ENCODE data around the gene MSH5.
A peak's percentile ranks its signal among the peaks of the same experiment; 100 is the strongest.

DNA sequence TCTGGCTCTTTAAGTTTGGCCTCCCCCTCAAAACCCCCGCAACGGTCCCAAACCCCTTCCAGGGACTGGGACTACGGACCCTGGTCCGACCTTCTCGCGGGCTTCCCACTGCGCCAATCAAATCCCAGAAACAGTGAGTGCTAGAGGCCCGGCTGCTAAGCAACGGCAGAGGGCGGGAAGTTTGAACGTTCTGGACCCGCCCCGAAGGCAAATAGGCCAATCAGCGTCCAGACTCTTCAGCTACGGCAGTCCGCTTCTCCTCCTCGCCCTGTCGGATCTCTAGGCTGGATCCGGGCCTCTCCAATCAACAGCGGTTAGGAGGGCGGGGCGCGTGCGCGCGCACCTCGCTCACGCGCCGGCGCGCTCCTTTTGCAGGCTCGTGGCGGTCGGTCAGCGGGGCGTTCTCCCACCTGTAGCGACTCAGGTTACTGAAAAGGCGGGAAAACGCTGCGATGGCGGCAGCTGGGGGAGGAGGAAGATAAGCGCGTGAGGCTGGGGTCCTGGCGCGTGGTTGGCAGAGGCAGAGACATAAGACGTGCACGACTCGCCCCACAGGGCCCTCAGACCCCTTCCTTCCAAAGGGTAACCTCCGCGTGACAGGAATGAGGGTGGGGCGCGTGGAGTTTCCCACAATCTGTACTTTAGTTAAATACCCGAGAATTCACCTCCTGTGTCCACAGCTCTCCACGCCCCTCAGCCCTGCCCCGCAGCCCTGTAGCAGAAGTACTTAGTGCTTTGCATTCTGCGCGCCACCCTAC is at the start of gene MSH5:
- peak; percentile 72 for TF ChIP-seq POLR2A (IDR thresholded peaks at IDR 0.05; ENCODE audit: extremely low read depth, insufficient read length)
- TF ChIP-seq, protein P1, sequence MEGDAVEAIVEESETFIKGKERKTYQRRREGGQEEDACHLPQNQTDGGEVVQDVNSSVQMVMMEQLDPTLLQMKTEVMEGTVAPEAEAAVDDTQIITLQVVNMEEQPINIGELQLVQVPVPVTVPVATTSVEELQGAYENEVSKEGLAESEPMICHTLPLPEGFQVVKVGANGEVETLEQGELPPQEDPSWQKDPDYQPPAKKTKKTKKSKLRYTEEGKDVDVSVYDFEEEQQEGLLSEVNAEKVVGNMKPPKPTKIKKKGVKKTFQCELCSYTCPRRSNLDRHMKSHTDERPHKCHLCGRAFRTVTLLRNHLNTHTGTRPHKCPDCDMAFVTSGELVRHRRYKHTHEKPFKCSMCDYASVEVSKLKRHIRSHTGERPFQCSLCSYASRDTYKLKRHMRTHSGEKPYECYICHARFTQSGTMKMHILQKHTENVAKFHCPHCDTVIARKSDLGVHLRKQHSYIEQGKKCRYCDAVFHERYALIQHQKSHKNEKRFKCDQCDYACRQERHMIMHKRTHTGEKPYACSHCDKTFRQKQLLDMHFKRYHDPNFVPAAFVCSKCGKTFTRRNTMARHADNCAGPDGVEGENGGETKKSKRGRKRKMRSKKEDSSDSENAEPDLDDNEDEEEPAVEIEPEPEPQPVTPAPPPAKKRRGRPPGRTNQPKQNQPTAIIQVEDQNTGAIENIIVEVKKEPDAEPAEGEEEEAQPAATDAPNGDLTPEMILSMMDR (IDR thresholded peaks at IDR 0.05; ENCODE audit: low read depth, low read length) = no peak
- TF ChIP-seq, protein P2, sequence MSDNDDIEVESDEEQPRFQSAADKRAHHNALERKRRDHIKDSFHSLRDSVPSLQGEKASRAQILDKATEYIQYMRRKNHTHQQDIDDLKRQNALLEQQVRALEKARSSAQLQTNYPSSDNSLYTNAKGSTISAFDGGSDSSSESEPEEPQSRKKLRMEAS (IDR thresholded peaks at IDR 0.05; ENCODE audit: low read depth, low read length) = peak; percentile 87

All from NB4 (cell line).